PFSK-1 (cell line): Measurements from ENCODE around the gene OSM.

Experiments
- FOXP2 ChIP-seq: optimal IDR thresholded peaks from 2 replicates; pipeline ENCODE3; 2011; ENCODE audit warnings: borderline replicate concordance, control low read depth, inconsistent platforms; ENCODE audit not compliant: insufficient read depth; ENCODE audit errors: extremely low read length, extremely low read depth
- POLR2AphosphoS5 ChIP-seq: IDR thresholded peaks from 2 replicates; pipeline ENCODE4 v1.6.1; 2012; ENCODE audit warnings: low read depth, mild to moderate bottlenecking, control low read depth, low read length, moderate library complexity
- REST ChIP-seq, 2 experiments: IDR thresholded peaks; 2 replicates each; pipeline versions ENCODE4 v1.6.1 to v1.8.0; 2011 to 2012; ENCODE audit warnings: low read depth in 2 of 2, low read length in 2 of 2, control low read depth in 1 of 2, inconsistent platforms in 1 of 2, mild to moderate bottlenecking in 1 of 2, moderate library complexity in 1 of 2; ENCODE audit not compliant: insufficient read depth in 1 of 2
- SIN3A ChIP-seq: IDR thresholded peaks from 2 replicates; pipeline ENCODE4 v1.6.1; 2012; ENCODE audit warnings: mild to moderate bottlenecking, low read length, moderate library complexity, borderline replicate concordance; ENCODE audit not compliant: insufficient read depth
- TAF1 ChIP-seq: IDR thresholded peaks from 2 replicates; pipeline ENCODE4 v1.6.1; 2012; ENCODE audit warnings: low read length, control low read depth, borderline replicate concordance; ENCODE audit not compliant: insufficient read depth

Gene OSM

GRCh38 chr22:30216710-30217109 lies 49.9 kb downstream of the OSM start:
- TF ChIP-seq SIN3A (no peak), REST (IDR thresholded peaks at IDR 0.05; ENCODE audit: insufficient read depth in 1 of 2, low read depth in 2 of 2, low read length in 2 of 2) (no peak), FOXP2 (no peak), TAF1 (no peak), POLR2AphosphoS5 (no peak)

GRCh38 chr22:30214703-30215407 lies 51.8 kb downstream of the OSM start:
- TF ChIP-seq POLR2AphosphoS5 (no peak), TAF1 (no peak), REST (IDR thresholded peaks at IDR 0.05; ENCODE audit: insufficient read depth in 1 of 2, low read depth in 2 of 2, low read length in 2 of 2) (no peak), FOXP2 (no peak), SIN3A (no peak)

- TF ChIP-seq FOXP2 (no peak), POLR2AphosphoS5 (no peak), SIN3A (no peak), REST (IDR thresholded peaks at IDR 0.05; ENCODE audit: insufficient read depth in 1 of 2, low read depth in 2 of 2, low read length in 2 of 2) (no peak), TAF1 (no peak)
Observed at GRCh38 chr22:30212996-30213441, 53.6 kb downstream of the OSM start.
